BE2C (cell line): ENCODE measurements around the gene API5. TPM values are rescaled to one million over a fixed set of nuclear protein-coding genes. Genes with fewer than 3 reads are reported as not detected.

Experiments used
- DNase-seq: peaks from one replicate; pipeline ENCODE4 v3.0.0-alpha.2; 2020
- H3K27me3 ChIP-seq: fragments of 250-450 bp; sonication (Bioruptor Pico); 2 replicates; pipeline ENCODE4 v1.5.1; 2020; ENCODE audit warnings: mild to moderate bottlenecking
- H3K36me3 ChIP-seq: fragments of 250-450 bp; sonication (Bioruptor Pico); 2 replicates; pipeline ENCODE4 v1.5.1; 2020; ENCODE audit warnings: mild to moderate bottlenecking
- H3K4me1 ChIP-seq: fragments of 250-450 bp; sonication (Bioruptor Pico); 2 replicates; pipeline ENCODE4 v1.5.1; 2020
- H3K4me3 ChIP-seq: 2 replicates; pipeline ENCODE4 v1.5.1; 2011; ENCODE audit warnings: low read depth, low read length
- H3K9me3 ChIP-seq: fragments of 250-450 bp; sonication (Bioruptor Pico); 2 replicates; pipeline ENCODE4 v1.5.1; 2020
- polyA plus RNA-seq: library from polyadenylated mRNA; unstranded; fragments of >200 nt; gene quantifications from one replicate; pipeline ENCODE4 v1.2.1, GENCODE V29; 2012; ENCODE audit warnings: low read depth, missing spikeins; ENCODE audit not compliant: insufficient read length, insufficient read depth
- TF ChIP-seq, protein P1 (sequence below): IDR thresholded peaks from 2 replicates; pipeline ENCODE4 v1.5.1; 2012; ENCODE audit warnings: mild to moderate bottlenecking, low read depth, low read length

Gene API5
- polyA plus RNA-seq: 31.7 TPM

DNA sequence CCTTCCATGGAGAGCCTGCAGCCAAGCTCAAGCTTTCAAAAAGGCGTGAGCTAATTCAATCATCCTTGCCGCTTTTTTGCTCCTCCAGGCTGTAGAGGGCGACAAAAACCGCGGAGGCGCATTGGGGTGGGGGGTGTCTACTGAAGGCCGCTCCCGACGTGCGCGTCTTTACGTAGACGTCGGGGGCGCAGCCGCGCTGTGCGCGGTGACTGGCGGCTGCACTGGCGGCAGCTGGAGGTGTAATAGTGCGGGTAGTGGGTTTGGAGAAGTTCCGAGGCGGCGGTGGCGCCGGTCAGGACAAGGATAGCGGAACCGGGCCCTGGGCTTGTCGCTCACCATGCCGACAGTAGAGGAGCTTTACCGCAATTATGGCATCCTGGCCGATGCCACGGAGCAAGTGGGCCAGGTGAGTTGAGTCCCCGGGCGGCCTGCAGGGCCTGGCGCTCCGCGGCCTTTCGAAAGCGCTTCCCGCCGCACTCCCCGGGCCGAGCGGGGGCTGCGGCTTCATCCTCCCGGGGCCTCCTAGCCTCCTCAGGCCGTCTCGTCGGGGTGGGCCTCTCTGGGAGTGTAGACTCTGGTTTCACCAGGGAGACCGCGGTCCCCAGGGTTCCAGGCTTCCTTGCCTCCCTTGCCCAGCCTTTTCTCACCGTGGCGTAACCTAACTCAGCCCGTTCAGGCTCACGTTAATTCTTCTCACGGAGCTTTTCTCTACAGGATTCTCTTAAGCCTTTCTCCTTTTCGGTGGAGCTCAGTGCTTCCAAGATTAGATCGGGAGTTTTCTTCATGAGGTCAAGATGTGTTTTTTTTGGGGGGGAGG is at the start of gene API5:
API5 (plus strand) TSS at position 206 of the 817 bp plus-strand sequence; CDS start at position 338, 132 bp downstream.
- DNase-seq: peak; percentile 88
- no peaks in the 10 kb centered on the region for H3K4me1 ChIP-seq
- H3K4me3 ChIP-seq: peak within 1 kb of the TSS; percentile 87
- no peaks in the 10 kb centered on the region for H3K27me3 ChIP-seq
- H3K36me3 ChIP-seq: no peaks in the 10 kb centered on the region
- TF ChIP-seq, protein P1, sequence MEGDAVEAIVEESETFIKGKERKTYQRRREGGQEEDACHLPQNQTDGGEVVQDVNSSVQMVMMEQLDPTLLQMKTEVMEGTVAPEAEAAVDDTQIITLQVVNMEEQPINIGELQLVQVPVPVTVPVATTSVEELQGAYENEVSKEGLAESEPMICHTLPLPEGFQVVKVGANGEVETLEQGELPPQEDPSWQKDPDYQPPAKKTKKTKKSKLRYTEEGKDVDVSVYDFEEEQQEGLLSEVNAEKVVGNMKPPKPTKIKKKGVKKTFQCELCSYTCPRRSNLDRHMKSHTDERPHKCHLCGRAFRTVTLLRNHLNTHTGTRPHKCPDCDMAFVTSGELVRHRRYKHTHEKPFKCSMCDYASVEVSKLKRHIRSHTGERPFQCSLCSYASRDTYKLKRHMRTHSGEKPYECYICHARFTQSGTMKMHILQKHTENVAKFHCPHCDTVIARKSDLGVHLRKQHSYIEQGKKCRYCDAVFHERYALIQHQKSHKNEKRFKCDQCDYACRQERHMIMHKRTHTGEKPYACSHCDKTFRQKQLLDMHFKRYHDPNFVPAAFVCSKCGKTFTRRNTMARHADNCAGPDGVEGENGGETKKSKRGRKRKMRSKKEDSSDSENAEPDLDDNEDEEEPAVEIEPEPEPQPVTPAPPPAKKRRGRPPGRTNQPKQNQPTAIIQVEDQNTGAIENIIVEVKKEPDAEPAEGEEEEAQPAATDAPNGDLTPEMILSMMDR: peak; percentile 62
- H3K9me3 ChIP-seq: no peaks in the 10 kb centered on the region

- TF ChIP-seq, protein P1: no peak
- peak; percentile 35 for DNase-seq
- H3K9me3 ChIP-seq: no peaks in the 10 kb centered on the region
- no peaks in the 10 kb centered on the region for H3K36me3 ChIP-seq
- peaks cover 7% of the 10 kb centered on the region; the same call in 1 of the 2 replicates for H3K4me1 ChIP-seq
- no peak overlapping the region for H3K4me3 ChIP-seq
- H3K27me3 ChIP-seq: no peaks in the 10 kb centered on the region
Observed at GRCh38 chr11:43267856-43268580, 43.8 kb upstream of the API5 start.

DNA sequence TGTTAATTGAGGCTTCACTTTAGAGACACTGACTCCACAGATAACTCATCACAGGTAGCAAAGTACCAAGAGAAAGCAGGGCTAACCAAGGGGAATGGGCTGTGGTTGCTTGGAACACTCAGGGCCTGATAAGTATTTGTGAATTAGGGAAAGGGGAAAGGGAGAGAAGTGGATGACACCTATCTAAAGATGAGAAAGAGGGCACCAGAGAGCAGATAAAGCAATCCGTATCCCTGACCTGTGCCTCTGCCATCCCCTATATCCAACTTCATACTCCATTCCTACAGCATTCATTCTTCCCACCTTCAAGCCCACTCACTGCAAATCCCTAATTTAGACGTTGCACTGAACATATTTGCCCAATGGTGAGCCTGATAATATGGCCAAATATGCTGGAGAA is 43.0 kb upstream of the API5 start:
- peak overlapping the region; percentile 31; the same call in 1 of the 2 replicates for H3K4me3 ChIP-seq
- no peaks in the 10 kb centered on the region for H3K9me3 ChIP-seq
- H3K27me3 ChIP-seq: no peaks in the 10 kb centered on the region
- TF ChIP-seq, protein P1: peak; percentile 23; the same call in 1 of the 2 replicates
- DNase-seq: no peak
- peaks cover 7% of the 10 kb centered on the region; the same call in 1 of the 2 replicates for H3K4me1 ChIP-seq
- no peaks in the 10 kb centered on the region for H3K36me3 ChIP-seq

DNA sequence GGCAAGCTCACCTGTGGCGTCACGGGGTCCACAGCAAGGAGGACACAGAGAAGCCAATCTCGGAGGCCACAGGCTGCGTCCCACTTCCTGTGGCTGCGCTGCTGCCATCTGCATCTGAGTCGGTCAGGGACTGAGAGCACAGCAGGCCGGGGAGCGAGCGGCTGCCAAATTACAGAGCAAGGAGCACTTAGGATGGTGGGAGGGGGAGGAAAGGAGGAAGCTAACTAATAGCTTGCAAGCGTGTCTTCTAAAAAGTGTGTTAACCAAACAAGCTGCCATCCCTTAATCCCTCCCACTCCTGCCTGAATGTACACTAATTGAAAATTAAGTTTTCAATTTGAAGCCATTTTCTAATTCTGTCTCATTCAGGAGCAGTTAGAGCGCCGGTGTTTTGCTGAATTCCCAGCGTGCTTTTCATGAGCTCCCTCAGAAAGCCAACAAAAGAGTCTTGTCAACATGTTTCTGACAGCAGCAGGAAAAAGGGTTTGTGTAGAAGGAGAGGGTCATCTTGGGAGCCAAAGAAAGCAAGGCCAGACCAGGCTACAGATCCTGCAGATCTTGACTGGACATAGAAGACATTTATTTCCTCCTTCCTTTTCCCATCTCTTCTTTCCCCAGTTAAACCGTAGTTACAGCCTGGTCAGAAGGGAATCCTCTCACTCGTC is 42.4 kb upstream of the API5 start:
- Histone ChIP-seq H3K36me3 (no peaks in the 10 kb centered on the region), H3K4me3 (peak overlapping the region; percentile 31; the same call in 1 of the 2 replicates), H3K9me3 (no peaks in the 10 kb centered on the region), H3K4me1 (peaks cover 7% of the 10 kb centered on the region; the same call in 1 of the 2 replicates), H3K27me3 (no peaks in the 10 kb centered on the region)
- peak; percentile 41 for DNase-seq
- TF ChIP-seq, protein P1: no peak

DNA sequence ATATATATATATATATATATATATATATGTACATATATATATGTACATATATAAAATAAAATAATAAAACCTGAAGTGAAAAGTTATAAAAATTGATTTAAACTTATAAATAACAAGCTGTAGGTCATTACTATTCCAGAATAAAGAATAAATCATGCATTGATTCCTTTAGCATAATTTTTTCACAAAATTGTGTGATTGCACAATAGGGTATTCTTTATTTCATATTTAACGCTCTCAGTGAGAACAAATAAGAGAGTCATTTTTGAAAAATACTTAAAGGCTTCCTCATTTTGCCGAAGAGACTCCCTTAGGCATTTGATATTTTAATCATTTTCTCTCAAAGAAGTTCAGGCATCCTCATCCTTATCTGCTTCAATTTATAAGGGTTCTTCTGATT is 41.3 kb upstream of the API5 start:
- H3K9me3 ChIP-seq: no peaks in the 10 kb centered on the region

More for the DNA sequence above, 41.3 kb upstream of the API5 start:
- no peaks in the 10 kb centered on the region for H3K36me3 ChIP-seq
- no peak overlapping the region for H3K4me3 ChIP-seq
- TF ChIP-seq, protein P1: no peak
- no peaks in the 10 kb centered on the region for H3K27me3 ChIP-seq
- DNase-seq: no peak
- peaks cover 7% of the 10 kb centered on the region; the same call in 1 of the 2 replicates for H3K4me1 ChIP-seq
